Neural progenitor cell (in vitro differentiated cells): ENCODE measurements around the gene TBCCD1. TPM values are rescaled to one million over a fixed set of nuclear protein-coding genes. Genes with fewer than 3 reads are reported as not detected.

ENCODE experiments used
- DNase-seq: peaks from one replicate; pipeline ENCODE4 v3.0.0-alpha.2; 2016; ENCODE audit warnings: low spot score
- H2AFZ ChIP-seq: fragments of 200-600 bp; sonication (generic); replicated peaks from 2 replicates; pipeline ENCODE4 v1.6.1; 2016; ENCODE audit warnings: antibody characterized with exemption
- H3F3A ChIP-seq: fragments of 200-600 bp; sonication (generic); 2 replicates; pipeline ENCODE4 v1.6.1; 2016; ENCODE audit warnings: antibody characterized with exemption, low read depth
- H3K27ac ChIP-seq: fragments of 200-600 bp; sonication (generic); 2 replicates; pipeline ENCODE4 v1.5.1; 2016; ENCODE audit warnings: mild to moderate bottlenecking
- H3K27me3 ChIP-seq: fragments of 200-600 bp; sonication (generic); 2 replicates; pipeline ENCODE4 v1.6.1; 2016; ENCODE audit warnings: mild to moderate bottlenecking, moderate library complexity
- H3K36me3 ChIP-seq: fragments of 200-600 bp; sonication (generic); 2 replicates; pipeline ENCODE4 v1.5.1; 2016
- H3K4me1 ChIP-seq: fragments of 200-600 bp; sonication (generic); 2 replicates; pipeline ENCODE4 v1.6.1; 2016; ENCODE audit warnings: mixed run types
- H3K4me2 ChIP-seq: fragments of 200-600 bp; sonication (generic); 2 replicates; pipeline ENCODE4 v1.6.1; 2016
- H3K4me3 ChIP-seq: fragments of 200-600 bp; sonication (generic); 2 replicates; pipeline ENCODE4 v1.5.1; 2016
- H3K79me2 ChIP-seq: fragments of 200-600 bp; sonication (generic); 2 replicates; pipeline ENCODE4 v1.6.1; 2016; ENCODE audit warnings: low read depth
- H3K9ac ChIP-seq: fragments of 200-600 bp; sonication (generic); 2 replicates; pipeline ENCODE4 v1.6.1; 2016
- H3K9me3 ChIP-seq: fragments of 200-600 bp; sonication (generic); 2 replicates; pipeline ENCODE4 v1.5.1; 2016; ENCODE audit warnings: low read depth
- H4K20me1 ChIP-seq: fragments of 200-600 bp; sonication (generic); 2 replicates; pipeline ENCODE4 v1.6.1; 2016; ENCODE audit warnings: low read depth
- H3K27ac Mint-ChIP-seq: 3 replicates; pipeline ENCODE4 v1.8.0; 2021; ENCODE audit warnings: mixed read lengths
- H3K27me3 Mint-ChIP-seq: 2 replicates; pipeline ENCODE4 v1.8.0; 2022; ENCODE audit warnings: low read depth, mild to moderate bottlenecking, inconsistent platforms, moderate library complexity, mixed read lengths; ENCODE audit not compliant: insufficient read depth
- H3K36me3 Mint-ChIP-seq: 3 replicates; pipeline ENCODE4 v1.8.0; 2021; ENCODE audit warnings: mixed read lengths
- H3K4me1 Mint-ChIP-seq: 3 replicates; pipeline ENCODE4 v1.8.0; 2021; ENCODE audit warnings: mixed read lengths
- H3K4me3 Mint-ChIP-seq: 3 replicates; pipeline ENCODE4 v1.8.0; 2021; ENCODE audit warnings: mild to moderate bottlenecking, moderate library complexity, mixed read lengths
- H3K9me3 Mint-ChIP-seq: 3 replicates; pipeline ENCODE4 v1.8.0; 2020; ENCODE audit warnings: mixed read lengths
- EZH2 ChIP-seq: fragments of 200-600 bp; sonication (generic); IDR thresholded peaks from 2 replicates; pipeline ENCODE4 v1.6.1; 2017; ENCODE audit warnings: antibody characterized with exemption, mild to moderate bottlenecking, moderate library complexity
- EZH2phosphoT487 ChIP-seq: fragments of 200-600 bp; sonication (generic); IDR thresholded peaks from 2 replicates; pipeline ENCODE4 v1.6.1; 2017; ENCODE audit warnings: antibody characterized with exemption
- total RNA-seq: library from RNA; depleted of rRNA; stranded (reverse); fragments of >200 nt; gene quantifications from 2 replicates; pipeline ENCODE4 v1.2.3, GENCODE V29; 2015; ENCODE audit warnings: low replicate concordance
- TF ChIP-seq, protein P1 (sequence below): fragments of 200-600 bp; sonication (generic); IDR thresholded peaks from 2 replicates; pipeline ENCODE4 v1.5.1; 2017; ENCODE audit warnings: antibody characterized with exemption, mild to moderate bottlenecking

TBCCD1 gene
- total RNA-seq, 1 donor from 2014 or later, result 21.1 TPM

DNA sequence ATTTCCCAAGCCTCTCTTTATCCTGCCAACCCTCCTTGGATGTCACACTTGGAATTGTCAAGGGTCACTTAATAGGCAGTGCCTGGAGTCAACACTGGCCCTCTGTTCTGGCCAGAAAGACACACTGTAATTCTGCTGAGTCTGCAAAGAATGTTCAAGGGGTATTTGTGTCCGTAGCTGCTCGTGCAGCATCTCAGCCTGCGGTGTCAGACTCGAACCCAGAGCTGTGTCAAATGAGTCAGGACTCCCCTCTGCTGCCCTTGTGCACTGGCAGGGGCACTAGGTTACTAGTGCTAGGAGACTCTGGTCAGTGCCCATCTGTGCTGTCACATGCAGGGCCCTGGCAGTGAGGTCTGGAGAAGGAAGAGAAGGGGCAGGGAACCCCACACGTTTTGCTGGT lies 44.9 kb upstream of the TBCCD1 start:
- H3K9ac ChIP-seq, result no peak overlapping the region
- H3K4me3 Mint-ChIP-seq, result no peak overlapping the region
- H3K79me2 ChIP-seq, result no peaks in the 10 kb centered on the region
- H4K20me1 ChIP-seq, result no peaks in the 10 kb centered on the region
- no peaks in the 10 kb centered on the region for H3K36me3 ChIP-seq
- DNase-seq, result no peak
- H3K36me3 Mint-ChIP-seq, result no peaks in the 10 kb centered on the region
- peaks cover 3% of the 10 kb centered on the region for H3K4me1 Mint-ChIP-seq
- H3K27me3 ChIP-seq, result peaks cover 10% of the 10 kb centered on the region
- peaks cover 6% of the 10 kb centered on the region for H3K27me3 Mint-ChIP-seq
- H3K4me3 ChIP-seq, result no peak overlapping the region
- H3K27ac ChIP-seq, result no peak overlapping the region
- H3K4me1 ChIP-seq, result no peaks in the 10 kb centered on the region
- TF ChIP-seq EZH2phosphoT487, result no peak
- TF ChIP-seq EZH2, result no peak
- TF ChIP-seq, protein P1, sequence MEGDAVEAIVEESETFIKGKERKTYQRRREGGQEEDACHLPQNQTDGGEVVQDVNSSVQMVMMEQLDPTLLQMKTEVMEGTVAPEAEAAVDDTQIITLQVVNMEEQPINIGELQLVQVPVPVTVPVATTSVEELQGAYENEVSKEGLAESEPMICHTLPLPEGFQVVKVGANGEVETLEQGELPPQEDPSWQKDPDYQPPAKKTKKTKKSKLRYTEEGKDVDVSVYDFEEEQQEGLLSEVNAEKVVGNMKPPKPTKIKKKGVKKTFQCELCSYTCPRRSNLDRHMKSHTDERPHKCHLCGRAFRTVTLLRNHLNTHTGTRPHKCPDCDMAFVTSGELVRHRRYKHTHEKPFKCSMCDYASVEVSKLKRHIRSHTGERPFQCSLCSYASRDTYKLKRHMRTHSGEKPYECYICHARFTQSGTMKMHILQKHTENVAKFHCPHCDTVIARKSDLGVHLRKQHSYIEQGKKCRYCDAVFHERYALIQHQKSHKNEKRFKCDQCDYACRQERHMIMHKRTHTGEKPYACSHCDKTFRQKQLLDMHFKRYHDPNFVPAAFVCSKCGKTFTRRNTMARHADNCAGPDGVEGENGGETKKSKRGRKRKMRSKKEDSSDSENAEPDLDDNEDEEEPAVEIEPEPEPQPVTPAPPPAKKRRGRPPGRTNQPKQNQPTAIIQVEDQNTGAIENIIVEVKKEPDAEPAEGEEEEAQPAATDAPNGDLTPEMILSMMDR, result no peak
- H3K27ac Mint-ChIP-seq, result no peak overlapping the region
- no peaks in the 10 kb centered on the region for H3K9me3 ChIP-seq
- H2AFZ ChIP-seq, result no peak overlapping the region
- H3F3A ChIP-seq, result peaks cover 3% of the 10 kb centered on the region
- H3K9me3 Mint-ChIP-seq, result no peaks in the 10 kb centered on the region
- H3K4me2 ChIP-seq, result no peak overlapping the region

DNA sequence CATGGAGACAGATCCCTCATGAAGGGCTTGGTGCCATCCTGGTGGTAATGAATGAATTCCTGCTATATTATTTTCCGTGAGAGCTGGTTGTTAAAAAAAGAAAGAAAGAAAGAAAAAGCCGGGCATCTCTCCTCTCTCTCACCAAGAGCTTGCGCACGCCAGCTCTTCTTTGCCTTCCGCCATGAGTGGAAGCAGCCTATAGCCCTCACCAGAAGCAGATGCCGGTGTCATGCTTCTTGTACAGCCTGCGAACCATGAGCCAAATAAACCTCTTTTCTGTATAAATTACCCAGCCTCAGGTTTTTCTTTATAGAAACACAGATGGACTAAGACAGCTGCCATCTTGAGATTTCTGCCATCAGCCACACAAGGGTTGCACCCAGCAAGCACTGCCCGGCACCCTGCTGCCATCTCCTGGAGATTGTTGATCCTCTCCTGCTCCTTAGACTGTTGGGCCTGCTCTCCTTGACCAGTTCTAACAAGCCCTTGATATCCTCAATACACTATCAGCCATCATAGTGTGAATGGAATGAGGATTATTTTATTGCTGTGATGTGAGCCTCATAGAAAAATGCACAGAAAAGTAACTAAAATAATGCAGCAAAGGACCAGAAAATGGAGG lies 42.2 kb upstream of the TBCCD1 start:
- no peak for TF ChIP-seq EZH2
- no peak for TF ChIP-seq EZH2phosphoT487
- TF ChIP-seq, protein P1, result no peak
- Histone ChIP-seq H3K36me3 (no peaks in the 10 kb centered on the region), H3K4me1 (no peaks in the 10 kb centered on the region), H3K4me3 (no peak overlapping the region), H3K79me2 (no peaks in the 10 kb centered on the region), H3K27me3 (peaks cover 2% of the 10 kb centered on the region), H3F3A (no peaks in the 10 kb centered on the region), H2AFZ (no peak overlapping the region), H3K27ac (no peak overlapping the region), H3K9me3 (no peaks in the 10 kb centered on the region), H4K20me1 (no peaks in the 10 kb centered on the region), H3K4me2 (no peak overlapping the region), H3K9ac (no peak overlapping the region)
- DNase-seq, result no peak
- H3K36me3 Mint-ChIP-seq, result no peaks in the 10 kb centered on the region
- no peak overlapping the region for H3K27ac Mint-ChIP-seq
- H3K4me1 Mint-ChIP-seq, result no peaks in the 10 kb centered on the region
- H3K27me3 Mint-ChIP-seq, result peaks cover 7% of the 10 kb centered on the region
- H3K4me3 Mint-ChIP-seq, result no peak overlapping the region
- no peaks in the 10 kb centered on the region for H3K9me3 Mint-ChIP-seq

DNA sequence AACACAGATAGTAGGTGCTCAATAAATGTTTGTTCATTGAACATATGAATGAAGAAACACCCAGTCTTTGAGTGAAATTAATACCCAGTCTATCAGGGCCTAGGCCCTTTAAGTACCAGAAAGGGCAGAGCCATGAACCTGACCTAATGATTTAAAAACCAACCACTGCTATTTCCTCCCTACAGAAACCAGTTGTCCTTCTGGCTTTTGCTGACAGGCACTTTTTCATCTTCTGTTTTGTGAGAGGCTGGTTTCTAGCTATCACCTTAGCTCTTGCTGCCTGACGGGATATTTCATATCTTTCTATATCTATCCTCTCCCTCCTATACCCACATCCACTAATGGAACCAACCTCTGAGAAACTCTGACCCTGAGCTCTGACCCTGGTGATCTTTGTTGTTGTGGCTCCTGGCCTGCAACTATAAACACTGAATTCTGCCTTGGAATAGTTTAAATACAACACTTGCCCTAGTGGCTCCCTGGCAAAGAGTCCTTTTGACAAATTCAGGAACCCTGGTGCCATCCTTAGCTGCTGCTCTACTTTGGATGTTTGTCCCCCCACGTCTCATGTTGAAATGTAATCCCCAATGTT lies 41.6 kb upstream of the TBCCD1 start:
- Histone ChIP-seq H4K20me1 (no peaks in the 10 kb centered on the region), H3K9me3 (no peaks in the 10 kb centered on the region), H3K79me2 (no peaks in the 10 kb centered on the region), H2AFZ (no peak overlapping the region), H3K27ac (no peak overlapping the region), H3K9ac (no peak overlapping the region), H3K36me3 (no peaks in the 10 kb centered on the region), H3K4me3 (no peak overlapping the region), H3K27me3 (no peaks in the 10 kb centered on the region), H3F3A (no peaks in the 10 kb centered on the region), H3K4me1 (no peaks in the 10 kb centered on the region), H3K4me2 (no peak overlapping the region)
- H3K36me3 Mint-ChIP-seq, result no peaks in the 10 kb centered on the region
- no peaks in the 10 kb centered on the region for H3K4me1 Mint-ChIP-seq
- no peak overlapping the region for H3K4me3 Mint-ChIP-seq
- H3K9me3 Mint-ChIP-seq, result no peaks in the 10 kb centered on the region
- H3K27me3 Mint-ChIP-seq, result peaks cover 7% of the 10 kb centered on the region
- no peak overlapping the region for H3K27ac Mint-ChIP-seq
- DNase-seq, result no peak
- no peak for TF ChIP-seq EZH2
- TF ChIP-seq, protein P1, result no peak
- TF ChIP-seq EZH2phosphoT487, result no peak
